Measurements from ENCODE around the gene SLFN14.

Gene SLFN14

DNA sequence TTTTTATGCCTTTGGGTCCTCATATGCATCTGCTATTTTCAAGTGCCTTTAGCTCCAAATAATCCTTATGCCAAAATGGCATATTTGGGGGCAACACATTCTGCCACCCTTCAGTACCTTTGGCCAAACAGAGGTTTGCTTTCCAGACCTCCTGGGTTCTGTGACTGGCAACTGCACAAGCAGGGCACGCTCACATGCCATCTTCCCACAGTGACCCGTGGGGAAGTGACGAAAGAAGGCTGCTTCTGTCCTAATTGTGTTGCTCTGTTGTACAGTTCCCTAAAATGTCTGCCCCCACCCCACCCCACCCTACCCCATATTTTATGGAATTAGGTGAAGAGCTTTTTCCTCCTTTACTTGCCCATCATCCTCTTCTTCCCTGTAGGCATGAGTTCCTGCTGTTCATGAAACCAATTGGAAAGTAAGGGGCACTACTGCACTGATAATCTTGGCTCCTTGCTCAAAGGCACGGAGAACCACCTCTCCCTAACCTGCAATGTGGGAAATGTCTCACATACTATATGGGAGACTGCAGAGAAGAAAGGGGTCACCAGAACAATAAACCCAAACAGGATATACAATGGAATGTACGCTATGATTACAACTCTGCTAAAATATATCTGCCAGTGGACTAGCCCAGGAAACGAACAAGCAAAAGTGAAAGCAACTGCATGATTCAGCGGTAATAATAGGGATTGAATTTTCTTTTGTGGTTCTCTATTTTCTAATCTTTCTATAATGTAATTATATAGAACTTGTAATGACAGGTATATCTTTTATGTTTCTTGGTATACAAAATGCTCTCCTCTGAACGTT is 19.8 kb downstream of the SLFN14 start:
- TF ChIP-seq TAF1 (IDR thresholded peaks at IDR 0.05; ENCODE audit: borderline replicate concordance, insufficient read depth, low read length) (no peak), FOXP2 (optimal IDR thresholded peaks at IDR 0.05; ENCODE audit: borderline replicate concordance, extremely low read depth, extremely low read length, insufficient read depth) (no peak), REST (IDR thresholded peaks at IDR 0.05; ENCODE audit: insufficient read depth in 1 of 2, low read depth in 2 of 2, low read length in 2 of 2) (no peak), POLR2AphosphoS5 (IDR thresholded peaks at IDR 0.05; ENCODE audit: low read depth, low read length) (no peak), SIN3A (IDR thresholded peaks at IDR 0.05; ENCODE audit: borderline replicate concordance, insufficient read depth, low read length) (no peak)

DNA sequence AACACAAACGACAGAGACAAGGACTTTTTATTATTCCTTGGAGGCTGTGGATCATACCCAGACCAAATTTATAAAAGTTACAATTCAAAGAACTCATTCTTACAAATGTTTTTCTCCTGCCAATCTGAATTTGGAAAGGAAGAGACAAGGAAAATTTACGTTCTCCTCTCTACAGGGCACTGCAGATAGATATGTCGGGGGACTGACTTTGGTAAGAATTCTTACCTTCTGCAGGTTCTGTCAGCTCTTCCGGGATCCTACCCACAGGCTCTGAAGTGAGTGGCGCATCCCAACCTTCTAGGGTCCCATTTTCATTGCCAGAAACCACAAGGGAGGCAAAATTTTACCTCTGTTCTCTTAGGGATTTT is 21.0 kb downstream of the SLFN14 start:
- TF ChIP-seq POLR2AphosphoS5 (IDR thresholded peaks at IDR 0.05; ENCODE audit: low read depth, low read length) (no peak), REST (IDR thresholded peaks at IDR 0.05; ENCODE audit: insufficient read depth in 1 of 2, low read depth in 2 of 2, low read length in 2 of 2) (no peak)

GRCh38 chr17:35537601-35538141 is 22.9 kb downstream of the SLFN14 start, which contains the start of gene SLFN12L:
Gene SLFN12L, minus strand, starts transcription at chr17:35537678. Its CDS starts 15,314 bp downstream, at chr17:35522364.
- no peak for TF ChIP-seq SIN3A (IDR thresholded peaks at IDR 0.05; ENCODE audit: borderline replicate concordance, insufficient read depth, low read length)
- TF ChIP-seq POLR2AphosphoS5 (IDR thresholded peaks at IDR 0.05; ENCODE audit: low read depth, low read length) = no peak
- TF ChIP-seq TAF1 (IDR thresholded peaks at IDR 0.05; ENCODE audit: borderline replicate concordance, insufficient read depth, low read length) = no peak
- TF ChIP-seq REST (IDR thresholded peaks at IDR 0.05; ENCODE audit: insufficient read depth in 1 of 2, low read depth in 2 of 2, low read length in 2 of 2) = no peak
- no peak for TF ChIP-seq FOXP2 (optimal IDR thresholded peaks at IDR 0.05; ENCODE audit: borderline replicate concordance, extremely low read depth, extremely low read length, insufficient read depth)

- no peak for TF ChIP-seq POLR2AphosphoS5 (IDR thresholded peaks at IDR 0.05; ENCODE audit: low read depth, low read length)
- no peak for TF ChIP-seq REST (IDR thresholded peaks at IDR 0.05; ENCODE audit: insufficient read depth in 1 of 2, low read depth in 2 of 2, low read length in 2 of 2)
- TF ChIP-seq TAF1 (IDR thresholded peaks at IDR 0.05; ENCODE audit: borderline replicate concordance, insufficient read depth, low read length) = no peak
- TF ChIP-seq FOXP2 (optimal IDR thresholded peaks at IDR 0.05; ENCODE audit: borderline replicate concordance, extremely low read depth, extremely low read length, insufficient read depth) = no peak
- TF ChIP-seq SIN3A (IDR thresholded peaks at IDR 0.05; ENCODE audit: borderline replicate concordance, insufficient read depth, low read length) = no peak
Observed at GRCh38 chr17:35536664-35537171, 23.9 kb downstream of the SLFN14 start.
